Stimulated activated naive CD8-positive, alpha-beta T cell treated with anti-CD3 and anti-CD28 coated beads, Interleukin-15, Interleukin-2, amounts not matched to agents 100 ng/mL and 50 ng/mL, for 24 hours (primary cell): ENCODE data around the gene TMEM204.

ENCODE experiments used
- H3K27ac Mint-ChIP-seq: one replicate; pipeline ENCODE4 v1.8.0; 2021; ENCODE audit warnings: mild to moderate bottlenecking, mixed read lengths
- H3K27me3 Mint-ChIP-seq: one replicate; pipeline ENCODE4 v1.8.0; 2021; ENCODE audit warnings: mixed read lengths
- H3K36me3 Mint-ChIP-seq: one replicate; pipeline ENCODE4 v1.8.0; 2021; ENCODE audit warnings: low read depth, mixed read lengths
- H3K4me1 Mint-ChIP-seq: one replicate; pipeline ENCODE4 v1.8.0; 2021; ENCODE audit warnings: low read depth, mixed read lengths
- H3K4me3 Mint-ChIP-seq: one replicate; pipeline ENCODE4 v1.8.0; 2021; ENCODE audit warnings: mild to moderate bottlenecking, mixed read lengths
- H3K9me3 Mint-ChIP-seq: one replicate; pipeline ENCODE4 v1.8.0; 2021; ENCODE audit warnings: mixed read lengths

The TMEM204 gene

DNA sequence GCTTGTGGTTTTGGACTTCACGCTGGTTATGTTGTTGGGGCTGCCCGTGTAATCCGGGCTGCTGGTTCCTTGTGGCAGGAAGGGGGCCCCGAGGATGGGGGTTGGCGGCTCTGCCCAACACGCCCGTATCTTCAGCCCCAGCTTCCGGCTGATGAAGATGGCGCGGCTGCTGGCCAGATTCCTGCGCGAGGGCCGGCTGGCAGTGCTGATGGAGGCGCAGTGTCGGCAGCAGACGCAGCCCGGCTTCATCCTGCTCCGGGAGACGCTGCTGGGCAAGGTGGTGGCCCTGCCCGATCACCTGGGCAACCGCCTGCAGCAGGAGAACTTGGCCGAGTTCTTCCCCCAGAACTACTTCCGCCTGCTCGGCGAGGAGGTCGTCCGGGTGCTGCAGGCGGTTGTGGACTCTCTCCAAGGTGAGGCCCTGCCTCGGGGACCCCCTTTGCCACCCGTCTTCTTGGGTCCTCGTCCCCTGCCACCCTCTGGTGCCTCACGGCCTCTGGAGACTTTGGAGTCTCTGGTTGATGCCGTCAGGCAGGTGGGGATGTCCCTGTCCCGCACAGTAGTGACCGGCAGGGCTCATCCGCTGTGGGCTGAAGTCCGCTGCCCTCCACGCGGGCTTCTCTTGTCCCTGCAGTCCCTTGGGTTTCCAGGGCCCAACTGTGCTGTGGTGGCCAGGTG, 38.1 kb upstream of the TMEM204 start:
- Mint-ChIP-seq H3K4me3 (no peak overlapping the region), H3K27me3 (no peaks in the 10 kb centered on the region), H3K9me3 (no peaks in the 10 kb centered on the region), H3K36me3 (peaks cover 13% of the 10 kb centered on the region), H3K27ac (no peak overlapping the region), H3K4me1 (peaks cover 25% of the 10 kb centered on the region)

DNA sequence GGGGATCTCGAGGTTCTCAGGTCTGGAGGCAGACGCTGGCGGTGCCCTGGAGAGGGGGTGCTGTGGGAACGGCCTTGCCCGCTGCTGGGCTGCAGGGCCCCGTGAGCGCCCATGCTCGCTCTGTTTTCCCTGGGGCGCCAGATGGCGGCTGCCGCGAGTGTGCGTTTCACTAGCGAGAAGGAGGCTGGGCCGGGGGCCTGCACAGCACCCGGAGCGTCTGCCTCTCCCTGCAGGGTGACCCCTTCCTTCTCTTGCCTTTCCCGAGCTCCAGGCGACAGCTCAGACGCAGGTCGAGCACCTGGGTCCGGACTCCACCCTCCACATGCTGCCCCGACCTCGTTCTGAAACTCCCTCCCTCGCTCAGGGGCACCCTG, 37.6 kb upstream of the TMEM204 start:
- no peak overlapping the region for H3K4me3 Mint-ChIP-seq
- H3K27ac Mint-ChIP-seq, result no peak overlapping the region
- peaks cover 25% of the 10 kb centered on the region for H3K4me1 Mint-ChIP-seq
- peaks cover 13% of the 10 kb centered on the region for H3K36me3 Mint-ChIP-seq
- H3K27me3 Mint-ChIP-seq, result no peaks in the 10 kb centered on the region
- H3K9me3 Mint-ChIP-seq, result no peaks in the 10 kb centered on the region

DNA sequence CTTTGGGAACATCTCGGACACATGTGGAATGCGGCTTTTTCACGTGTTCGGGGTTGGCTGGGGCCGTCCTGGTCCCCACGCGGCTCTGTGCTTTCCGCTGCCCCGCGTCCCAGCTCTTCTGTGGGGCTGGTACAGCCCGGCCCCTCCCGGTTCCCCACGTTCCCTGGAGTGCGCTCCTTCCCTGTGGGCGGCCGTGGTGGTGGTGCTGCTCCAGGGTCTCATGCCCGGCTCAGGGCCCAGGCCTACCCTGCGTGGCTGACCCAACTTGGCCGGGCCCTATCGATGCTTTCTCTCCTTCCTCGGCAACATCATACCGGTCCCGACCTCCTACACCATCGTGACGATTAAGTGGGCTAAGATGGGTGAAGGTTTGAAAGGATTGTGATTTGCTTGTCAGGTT, 37.0 kb upstream of the TMEM204 start:
- Mint-ChIP-seq H3K4me3 (no peak overlapping the region), H3K36me3 (peaks cover 14% of the 10 kb centered on the region)

DNA sequence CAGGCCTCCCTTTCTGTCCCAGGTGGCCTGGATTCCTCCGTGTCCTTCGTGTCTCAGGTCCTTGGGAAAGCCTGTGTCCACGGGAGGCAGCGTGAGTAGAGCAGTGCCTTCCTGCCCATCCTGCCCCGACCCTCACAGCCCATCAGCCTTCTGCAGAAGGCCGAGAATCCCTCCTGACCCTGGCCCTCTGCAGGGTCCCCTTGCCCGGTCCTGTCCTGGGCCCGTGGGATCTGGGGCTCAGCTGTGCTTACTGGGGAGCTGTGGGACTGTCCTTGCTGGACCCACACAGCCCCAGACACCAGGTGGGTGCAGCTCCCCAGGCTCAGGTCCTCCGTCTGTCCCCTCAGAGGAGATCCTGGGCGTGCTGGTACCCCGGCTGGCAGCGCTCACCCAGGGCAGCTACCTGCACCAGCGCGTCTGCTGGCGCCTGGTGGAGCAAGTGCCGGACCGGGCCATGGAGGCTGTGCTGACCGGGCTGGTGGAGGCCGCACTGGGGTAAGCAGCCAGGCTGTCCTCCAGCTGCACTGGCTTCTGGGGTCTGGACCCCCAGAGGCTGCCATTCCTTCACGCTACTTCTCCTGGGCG, 36.4 kb upstream of the TMEM204 start:
- Mint-ChIP-seq H3K27ac (no peak overlapping the region), H3K4me3 (no peak overlapping the region), H3K36me3 (peaks cover 19% of the 10 kb centered on the region)

More for the DNA sequence above, 37.0 kb upstream of the TMEM204 start:
- Mint-ChIP-seq H3K27me3 (no peaks in the 10 kb centered on the region), H3K4me1 (peaks cover 25% of the 10 kb centered on the region), H3K9me3 (no peaks in the 10 kb centered on the region), H3K27ac (no peak overlapping the region)

DNA sequence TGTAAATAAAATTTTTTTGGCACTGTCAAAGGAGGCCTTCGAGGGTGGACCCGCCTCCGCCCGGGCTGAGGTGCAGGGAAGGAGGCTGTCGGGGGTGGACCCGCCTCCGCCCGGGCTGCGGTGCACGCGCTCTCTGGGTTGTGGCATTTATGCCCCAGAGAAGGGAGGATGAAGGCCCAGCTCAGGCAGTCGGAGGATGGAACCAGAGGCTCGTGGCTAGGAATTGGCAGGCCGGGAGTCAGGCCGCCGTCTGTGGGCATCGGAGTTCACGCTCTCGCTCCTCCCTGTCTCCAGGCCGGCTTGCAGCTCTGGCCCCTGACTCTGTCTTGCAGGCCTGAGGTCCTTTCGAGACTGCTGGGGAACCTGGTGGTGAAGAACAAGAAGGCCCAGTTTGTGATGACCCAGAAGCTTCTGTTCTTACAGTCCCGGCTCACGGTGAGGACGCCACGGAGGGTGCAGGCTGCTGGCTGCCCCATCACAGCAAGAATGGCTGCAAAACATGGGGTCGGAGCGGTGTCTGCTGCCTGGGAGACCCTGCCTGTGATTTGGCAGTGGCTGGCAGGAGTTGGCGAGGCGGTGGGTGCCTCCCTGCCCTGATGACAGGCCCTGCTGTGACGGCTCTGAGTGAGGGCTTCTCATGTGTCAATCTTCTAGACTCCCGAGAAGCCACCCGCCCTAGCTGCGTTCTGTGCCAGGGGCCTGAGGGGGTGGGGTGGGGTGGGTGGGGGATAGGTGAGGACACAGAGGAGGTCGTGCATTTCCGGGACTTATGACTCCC, 34.4 kb upstream of the TMEM204 start:
- Mint-ChIP-seq H3K4me3 (no peak overlapping the region), H3K9me3 (no peaks in the 10 kb centered on the region), H3K36me3 (peaks cover 30% of the 10 kb centered on the region), H3K27ac (no peak overlapping the region), H3K4me1 (peaks cover 12% of the 10 kb centered on the region), H3K27me3 (no peaks in the 10 kb centered on the region)

More for the DNA sequence above, 36.4 kb upstream of the TMEM204 start:
- Mint-ChIP-seq H3K4me1 (peaks cover 25% of the 10 kb centered on the region), H3K9me3 (no peaks in the 10 kb centered on the region), H3K27me3 (no peaks in the 10 kb centered on the region)

DNA sequence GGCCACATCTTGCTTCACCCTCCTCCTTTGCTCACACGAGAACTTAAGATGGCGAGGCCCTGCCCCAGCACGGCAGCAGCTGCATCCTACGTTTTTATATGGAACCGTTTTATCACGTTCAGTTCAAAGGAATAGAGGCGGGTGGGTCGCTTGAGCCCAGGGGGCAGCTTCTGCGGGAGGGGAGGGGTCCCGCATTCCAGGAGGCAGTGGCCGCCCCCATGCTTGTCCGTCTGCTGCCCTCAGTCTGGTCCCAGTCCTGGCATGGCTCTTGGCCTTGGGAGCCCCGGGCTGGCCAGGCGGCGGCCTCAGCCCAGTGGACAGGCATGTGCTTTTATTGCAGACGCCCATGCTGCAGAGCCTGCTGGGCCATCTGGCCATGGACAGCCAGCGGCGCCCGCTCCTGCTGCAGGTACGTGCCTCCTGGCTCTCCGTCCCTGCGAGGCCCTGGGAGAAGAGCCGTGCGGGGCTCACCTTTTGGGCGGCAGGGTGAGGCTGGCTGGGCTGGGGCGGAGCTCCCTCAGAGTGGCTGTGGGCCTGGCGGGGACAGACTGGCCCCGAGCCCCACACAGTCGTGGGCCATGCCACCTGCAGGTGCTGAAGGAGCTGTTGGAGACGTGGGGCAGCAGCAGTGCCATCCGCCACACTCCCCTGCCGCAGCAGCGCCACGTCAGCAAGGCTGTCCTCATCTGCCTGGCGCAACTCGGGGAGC, 33.6 kb upstream of the TMEM204 start:
- Mint-ChIP-seq H3K4me1 (peaks cover 3% of the 10 kb centered on the region), H3K36me3 (peaks cover 30% of the 10 kb centered on the region), H3K9me3 (no peaks in the 10 kb centered on the region), H3K27ac (no peak overlapping the region), H3K27me3 (no peaks in the 10 kb centered on the region), H3K4me3 (no peak overlapping the region)

DNA sequence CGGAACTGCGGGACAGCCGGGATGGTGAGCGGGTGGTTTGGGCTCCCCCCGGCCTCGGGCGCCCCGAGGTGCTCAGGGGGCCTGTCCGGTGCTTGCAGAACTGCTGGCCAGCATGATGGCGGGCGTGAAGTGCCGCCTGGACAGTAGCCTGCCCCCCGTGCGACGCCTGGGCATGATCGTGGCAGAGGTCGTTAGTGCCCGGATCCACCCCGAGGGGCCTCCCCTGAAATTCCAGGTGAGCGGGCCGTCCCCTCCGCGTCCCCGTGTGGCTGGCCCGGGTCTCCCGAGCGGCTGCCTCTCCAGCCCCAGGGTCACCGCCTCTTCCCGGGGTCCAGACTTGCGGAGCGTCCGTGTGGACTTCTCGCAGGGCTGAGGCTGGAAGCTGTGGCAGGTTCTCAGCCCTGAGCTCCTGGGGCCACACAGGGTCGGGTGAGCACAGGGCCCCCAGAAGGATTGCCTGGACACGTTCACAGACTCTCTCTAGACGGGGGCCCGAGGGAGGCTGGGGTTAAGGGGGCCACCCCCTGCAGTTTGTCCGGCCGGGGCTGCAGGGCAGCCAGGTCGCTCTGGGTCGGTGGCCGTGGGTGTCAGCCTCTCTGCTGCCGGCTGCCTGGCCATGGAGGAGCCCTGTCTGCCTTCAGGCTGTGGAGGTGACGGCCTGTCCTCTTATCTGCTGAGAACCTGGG, 32.9 kb upstream of the TMEM204 start:
- peaks cover 30% of the 10 kb centered on the region for H3K36me3 Mint-ChIP-seq
- H3K4me1 Mint-ChIP-seq, result no peaks in the 10 kb centered on the region
- H3K9me3 Mint-ChIP-seq, result no peaks in the 10 kb centered on the region
- no peak overlapping the region for H3K27ac Mint-ChIP-seq
- no peak overlapping the region for H3K4me3 Mint-ChIP-seq
- H3K27me3 Mint-ChIP-seq, result no peaks in the 10 kb centered on the region

DNA sequence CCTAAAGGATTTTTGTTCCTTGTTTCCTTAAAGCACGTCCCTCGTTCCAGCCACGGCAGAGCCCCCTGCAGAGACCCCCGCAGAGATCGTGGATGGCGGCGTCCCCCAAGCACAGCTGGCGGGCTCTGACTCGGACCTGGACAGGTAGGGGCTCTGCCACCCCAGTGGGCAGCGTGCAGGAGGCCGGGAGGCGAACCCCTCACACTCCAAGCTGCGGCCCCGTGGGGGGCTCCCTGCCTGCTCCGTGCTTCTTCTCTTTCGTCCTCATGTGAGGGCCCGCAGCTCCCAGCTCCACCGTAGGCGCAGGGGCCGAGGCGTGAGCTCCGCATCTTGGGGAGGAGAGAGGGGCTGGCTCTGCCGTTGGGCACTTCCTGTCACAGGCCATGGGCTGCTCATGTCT, 31.8 kb upstream of the TMEM204 start:
- H3K4me1 Mint-ChIP-seq, result no peaks in the 10 kb centered on the region
- H3K9me3 Mint-ChIP-seq, result no peaks in the 10 kb centered on the region
- H3K27me3 Mint-ChIP-seq, result no peaks in the 10 kb centered on the region
- H3K36me3 Mint-ChIP-seq, result peaks cover 28% of the 10 kb centered on the region
- H3K27ac Mint-ChIP-seq, result no peak overlapping the region
- no peak overlapping the region for H3K4me3 Mint-ChIP-seq

DNA sequence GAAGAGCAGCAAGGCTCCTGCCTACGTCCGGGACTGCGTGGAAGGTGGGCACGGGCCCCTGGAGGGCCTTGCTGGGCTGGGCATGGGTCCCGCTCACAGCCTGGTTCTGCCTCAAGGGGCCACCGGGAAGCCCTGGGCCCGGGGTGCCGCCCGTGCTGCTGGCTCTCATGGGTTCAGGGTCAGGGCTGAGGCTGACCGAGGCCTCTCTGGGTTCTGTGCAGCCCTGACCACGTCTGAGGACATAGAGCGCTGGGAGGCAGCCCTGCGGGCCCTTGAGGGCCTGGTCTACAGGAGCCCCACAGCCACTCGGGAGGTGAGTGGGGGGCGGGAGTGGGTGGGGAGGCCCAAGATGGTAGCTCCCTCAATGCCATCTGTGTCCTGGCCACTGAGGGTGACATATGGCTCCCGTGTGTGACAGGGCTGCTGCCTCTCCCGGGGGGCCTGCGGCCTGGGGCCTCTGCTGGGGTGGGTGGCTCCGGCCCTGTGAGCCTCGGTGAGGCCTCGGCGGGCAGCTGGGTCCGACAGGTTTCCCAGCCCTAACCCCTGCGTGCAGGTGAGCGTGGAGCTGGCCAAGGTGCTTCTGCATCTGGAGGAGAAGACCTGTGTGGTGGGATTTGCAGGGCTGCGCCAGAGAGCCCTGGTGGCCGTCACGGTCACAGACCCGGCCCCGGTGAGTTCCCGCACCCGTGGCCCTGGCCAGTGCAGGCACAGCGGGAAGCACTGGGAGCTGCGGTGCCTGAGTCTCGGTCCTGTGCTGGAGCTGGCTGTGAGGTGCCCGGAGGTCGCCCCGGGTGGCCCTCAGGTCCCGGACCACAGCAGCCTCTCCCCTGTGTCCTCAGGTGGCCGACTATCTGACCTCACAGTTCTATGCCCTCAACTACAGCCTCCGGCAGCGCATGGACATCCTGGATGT, 31.1 kb upstream of the TMEM204 start:
- no peak overlapping the region for H3K27ac Mint-ChIP-seq
- peaks cover 26% of the 10 kb centered on the region for H3K36me3 Mint-ChIP-seq
- H3K4me1 Mint-ChIP-seq, result no peaks in the 10 kb centered on the region
- H3K4me3 Mint-ChIP-seq, result no peak overlapping the region
- no peaks in the 10 kb centered on the region for H3K27me3 Mint-ChIP-seq
- H3K9me3 Mint-ChIP-seq, result no peaks in the 10 kb centered on the region

DNA sequence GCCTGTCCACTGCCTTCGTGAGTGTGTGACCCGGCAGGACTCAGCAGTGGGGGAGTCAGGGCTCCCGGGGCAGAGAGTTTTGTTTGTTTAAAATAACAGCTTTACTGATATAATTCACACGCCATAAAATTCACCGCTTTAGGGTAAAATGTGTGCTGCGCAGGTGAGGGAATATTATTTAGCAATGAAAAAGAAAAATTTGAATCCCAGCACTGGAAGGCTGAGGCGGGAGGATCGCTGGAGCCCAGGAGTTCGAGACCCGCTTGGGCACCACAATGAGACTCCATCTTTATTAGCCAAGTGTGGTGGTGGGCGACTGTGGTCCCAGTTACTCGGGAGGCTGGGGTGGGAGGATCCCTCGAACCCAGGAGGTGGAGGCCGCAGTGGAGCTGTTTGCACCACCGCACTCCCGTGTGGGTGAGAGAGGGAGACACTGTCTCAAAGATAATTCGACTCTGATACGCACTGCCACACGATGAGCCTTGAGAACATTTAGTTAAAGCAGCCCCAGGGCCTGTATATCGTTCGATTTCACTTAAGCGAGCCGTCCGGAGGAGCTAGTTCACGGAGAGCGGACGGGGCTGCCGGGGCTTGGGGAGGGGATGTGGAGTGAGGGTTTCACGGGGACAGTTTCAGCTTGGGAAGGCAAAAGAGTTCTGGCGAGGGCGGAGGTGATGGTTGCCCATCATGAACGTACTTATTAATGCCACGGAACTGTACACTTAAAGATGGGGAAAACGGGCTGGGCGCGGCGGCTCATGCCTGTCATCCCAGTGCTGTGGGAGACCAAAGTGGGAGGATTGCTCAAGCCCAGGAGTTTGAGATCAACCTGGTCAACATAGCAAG, 30.1 kb upstream of the TMEM204 start:
- Mint-ChIP-seq H3K27me3 (no peaks in the 10 kb centered on the region), H3K4me1 (no peaks in the 10 kb centered on the region), H3K36me3 (peaks cover 30% of the 10 kb centered on the region), H3K27ac (no peak overlapping the region), H3K4me3 (no peak overlapping the region), H3K9me3 (no peaks in the 10 kb centered on the region)

DNA sequence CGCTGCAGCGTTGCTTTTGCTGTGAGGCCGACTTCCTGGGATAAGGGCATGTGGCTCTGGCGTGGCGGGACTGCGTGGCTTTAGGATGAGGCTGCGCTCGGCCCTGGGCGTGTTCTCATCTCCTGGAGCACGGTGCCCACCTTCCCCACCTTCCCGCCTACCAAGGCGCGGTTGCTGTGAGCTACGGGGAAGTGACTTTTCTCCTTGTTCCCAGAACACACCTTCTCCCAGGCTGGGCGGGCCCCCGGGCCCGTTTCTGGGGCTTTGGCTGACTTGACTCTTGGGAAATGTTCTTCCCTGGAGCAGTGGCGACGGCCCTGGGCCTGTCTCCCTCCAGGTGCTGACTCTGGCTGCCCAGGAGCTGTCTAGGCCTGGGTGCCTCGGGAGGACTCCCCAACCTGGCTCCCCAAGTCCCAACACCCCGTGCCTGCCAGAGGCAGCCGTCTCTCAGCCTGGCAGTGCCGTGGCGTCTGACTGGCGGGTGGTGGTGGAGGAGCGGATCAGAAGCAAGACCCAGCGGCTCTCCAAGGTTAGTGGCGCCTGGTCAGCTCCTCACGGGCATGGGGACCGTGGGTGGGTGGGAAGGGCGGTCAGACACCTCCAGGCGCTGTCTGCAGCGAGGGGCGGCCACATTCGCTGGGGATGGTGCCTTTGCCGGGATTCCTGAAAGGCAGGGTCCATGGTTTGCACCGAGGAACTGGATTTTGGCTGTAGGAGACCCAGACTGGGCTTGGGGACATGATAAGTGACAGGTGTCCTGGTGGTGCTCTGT, 28.2 kb upstream of the TMEM204 start:
- H3K27me3 Mint-ChIP-seq, result no peaks in the 10 kb centered on the region
- H3K27ac Mint-ChIP-seq, result no peak overlapping the region
- no peaks in the 10 kb centered on the region for H3K9me3 Mint-ChIP-seq
- H3K4me1 Mint-ChIP-seq, result no peaks in the 10 kb centered on the region
- no peak overlapping the region for H3K4me3 Mint-ChIP-seq
- peaks cover 25% of the 10 kb centered on the region for H3K36me3 Mint-ChIP-seq

DNA sequence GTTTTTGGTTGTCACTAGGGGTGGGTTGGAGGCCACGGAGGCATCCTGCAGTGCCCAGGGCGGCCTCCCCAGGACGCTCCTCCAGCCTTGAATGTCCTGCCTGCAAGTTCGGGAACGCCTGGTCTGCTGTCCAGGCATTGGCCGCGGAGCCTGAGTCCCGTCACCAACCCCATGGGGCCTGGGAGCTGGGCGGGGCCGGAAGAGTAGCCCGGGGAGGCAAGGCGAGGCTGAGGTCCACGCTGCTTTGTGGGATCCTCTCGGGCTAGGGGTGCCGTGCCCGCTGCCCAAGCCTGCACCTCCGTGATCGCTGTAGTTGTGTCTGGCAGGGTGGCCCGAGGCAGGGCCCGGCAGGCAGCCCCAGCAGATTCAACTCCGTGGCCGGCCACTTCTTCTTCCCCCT, 27.6 kb upstream of the TMEM204 start:
- Mint-ChIP-seq H3K4me3 (no peak overlapping the region), H3K9me3 (no peaks in the 10 kb centered on the region), H3K27ac (no peak overlapping the region), H3K36me3 (peaks cover 25% of the 10 kb centered on the region), H3K27me3 (no peaks in the 10 kb centered on the region), H3K4me1 (no peaks in the 10 kb centered on the region)
